Measurements from ENCODE around the gene SLC25A21.
"Not testable (repeated sequence)": the region's sequence is repeated elsewhere in the genome, so short reads cannot be mapped to it uniquely, and the experiment has no call there.

Gene SLC25A21

DNA sequence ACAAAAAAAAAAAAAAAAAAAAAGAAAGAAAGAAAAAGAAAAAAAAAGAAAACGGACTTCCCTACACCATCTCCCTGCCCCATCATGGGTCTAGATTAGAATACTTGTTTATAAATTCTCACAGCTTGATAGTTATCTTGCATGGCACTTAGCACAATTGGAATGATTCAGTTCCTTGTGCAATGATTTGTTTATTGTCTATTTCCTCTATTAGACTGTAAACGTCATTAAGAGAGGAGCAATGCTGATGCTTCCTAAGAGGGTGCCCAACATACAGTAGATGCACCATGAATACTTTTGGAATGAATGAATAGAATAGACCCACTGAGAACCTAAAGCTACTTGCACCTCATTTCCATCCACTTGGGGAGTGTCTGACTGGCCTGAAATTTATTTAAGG, 469.9 kb downstream of the SLC25A21 start:
- DNase-seq (ENCODE audit: extremely low read depth, low read depth): no peak

DNA sequence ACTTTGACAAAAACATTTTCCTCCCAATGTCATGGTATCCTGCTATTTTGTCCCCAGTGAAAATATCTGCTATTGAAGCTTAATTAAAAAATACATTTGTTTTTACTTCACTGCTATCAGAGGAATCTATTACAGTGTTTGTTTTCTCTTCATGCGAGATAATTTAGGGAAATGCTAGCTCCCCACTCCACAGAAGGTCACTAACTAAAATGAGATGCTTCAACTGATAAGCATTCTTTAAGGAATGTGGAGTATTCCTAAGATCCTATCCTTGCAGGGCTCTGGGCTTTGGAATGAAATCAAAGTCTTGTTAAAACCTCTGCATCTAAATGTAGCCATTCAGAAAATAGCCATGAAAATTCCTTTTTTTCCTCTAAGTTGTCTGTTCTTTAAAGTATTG, 471.3 kb downstream of the SLC25A21 start:
- DNase-seq (ENCODE audit: extremely low read depth, low read depth): no peak
- TF ChIP-seq, protein P1, sequence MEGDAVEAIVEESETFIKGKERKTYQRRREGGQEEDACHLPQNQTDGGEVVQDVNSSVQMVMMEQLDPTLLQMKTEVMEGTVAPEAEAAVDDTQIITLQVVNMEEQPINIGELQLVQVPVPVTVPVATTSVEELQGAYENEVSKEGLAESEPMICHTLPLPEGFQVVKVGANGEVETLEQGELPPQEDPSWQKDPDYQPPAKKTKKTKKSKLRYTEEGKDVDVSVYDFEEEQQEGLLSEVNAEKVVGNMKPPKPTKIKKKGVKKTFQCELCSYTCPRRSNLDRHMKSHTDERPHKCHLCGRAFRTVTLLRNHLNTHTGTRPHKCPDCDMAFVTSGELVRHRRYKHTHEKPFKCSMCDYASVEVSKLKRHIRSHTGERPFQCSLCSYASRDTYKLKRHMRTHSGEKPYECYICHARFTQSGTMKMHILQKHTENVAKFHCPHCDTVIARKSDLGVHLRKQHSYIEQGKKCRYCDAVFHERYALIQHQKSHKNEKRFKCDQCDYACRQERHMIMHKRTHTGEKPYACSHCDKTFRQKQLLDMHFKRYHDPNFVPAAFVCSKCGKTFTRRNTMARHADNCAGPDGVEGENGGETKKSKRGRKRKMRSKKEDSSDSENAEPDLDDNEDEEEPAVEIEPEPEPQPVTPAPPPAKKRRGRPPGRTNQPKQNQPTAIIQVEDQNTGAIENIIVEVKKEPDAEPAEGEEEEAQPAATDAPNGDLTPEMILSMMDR (IDR thresholded peaks at IDR 0.05; ENCODE audit: low read depth, low read length, missing control alignments): no peak
- no peak overlapping the region for H3K4me3 ChIP-seq (replicated peaks; ENCODE audit: low read depth, low read length)

More for the DNA sequence above, 469.9 kb downstream of the SLC25A21 start:
- TF ChIP-seq, protein P1 (IDR thresholded peaks at IDR 0.05; ENCODE audit: low read depth, low read length, missing control alignments): no peak
- H3K4me3 ChIP-seq (replicated peaks; ENCODE audit: low read depth, low read length): no peak overlapping the region

DNA sequence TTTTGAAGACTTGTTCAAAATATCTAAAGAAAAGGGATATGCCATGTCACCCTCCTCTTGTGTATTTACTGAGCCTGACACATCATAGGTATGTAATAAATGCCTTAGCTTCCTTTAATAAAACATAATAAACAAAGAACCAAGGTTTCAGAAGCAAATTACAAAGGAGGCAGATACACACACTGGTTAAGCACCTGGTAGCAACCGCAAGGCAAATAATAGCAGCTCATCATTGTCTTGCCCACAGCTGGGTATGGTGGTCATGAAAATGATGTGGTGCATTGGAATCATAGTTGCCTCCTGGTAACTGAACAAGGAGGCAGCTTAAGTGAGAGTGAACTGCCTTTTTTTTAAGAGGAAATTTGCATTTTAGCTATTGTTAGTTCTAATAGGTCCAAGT, 471.8 kb downstream of the SLC25A21 start:
- TF ChIP-seq, protein P1 (IDR thresholded peaks at IDR 0.05; ENCODE audit: low read depth, low read length, missing control alignments): no peak
- no peak overlapping the region for H3K4me3 ChIP-seq (replicated peaks; ENCODE audit: low read depth, low read length)
- no peak for DNase-seq (ENCODE audit: extremely low read depth, low read depth)

DNA sequence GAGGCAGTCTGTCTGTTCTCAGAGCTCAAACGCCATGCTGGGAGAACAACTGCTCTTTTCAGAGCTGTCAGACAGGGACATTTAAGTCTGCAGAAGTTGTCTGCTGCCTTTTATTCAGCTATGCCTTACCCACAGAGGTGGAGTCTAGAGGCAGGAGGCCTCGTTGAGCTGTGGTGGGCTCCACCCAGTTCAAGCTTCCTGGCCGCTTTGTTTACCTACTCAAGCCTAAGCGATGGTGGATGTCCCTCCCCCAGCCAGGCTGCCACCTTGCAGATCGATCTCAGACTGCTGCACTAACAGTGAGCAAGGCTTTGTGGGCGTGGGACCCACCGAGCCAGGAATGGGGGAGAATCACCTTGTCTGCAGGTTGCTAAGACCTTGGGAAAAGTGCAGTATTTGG, 473.0 kb downstream of the SLC25A21 start:
- DNase-seq (ENCODE audit: extremely low read depth, low read depth); H3K4me3 ChIP-seq (replicated peaks; ENCODE audit: low read depth, low read length): not testable (repeated sequence)

DNA sequence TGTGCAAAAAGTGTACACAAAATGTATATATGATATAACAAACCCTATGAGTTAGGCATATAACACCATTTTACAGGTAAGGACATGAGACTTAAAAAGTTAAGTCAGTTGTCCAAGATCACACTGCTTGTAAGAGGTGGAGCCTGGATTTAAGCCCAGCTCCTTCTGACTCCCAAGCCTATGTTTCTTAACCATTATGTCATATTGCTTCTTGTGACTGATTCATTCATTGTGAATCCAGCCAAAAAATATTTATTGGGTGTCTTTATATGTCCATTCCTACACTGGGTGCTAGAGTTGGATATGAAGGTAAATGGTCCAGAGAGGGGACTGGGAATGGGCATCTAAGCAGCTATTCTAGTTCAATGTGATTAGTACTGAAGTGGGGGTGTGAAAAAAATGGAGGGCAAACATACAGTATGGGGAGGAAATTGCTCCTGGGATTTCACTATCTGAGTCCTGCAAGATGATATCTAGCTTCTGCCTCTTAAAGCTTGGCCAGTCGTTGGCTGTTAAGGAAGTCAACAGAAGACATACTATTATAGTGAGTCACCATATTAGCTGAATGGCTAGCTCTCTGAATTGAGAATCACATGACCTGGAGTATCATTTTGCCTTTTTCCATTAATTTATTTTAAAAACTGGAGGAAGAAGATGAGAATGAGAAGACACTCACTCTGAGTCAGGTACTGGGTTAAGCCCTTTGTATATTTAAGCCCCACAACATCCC, 481.9 kb downstream of the SLC25A21 start:
- TF ChIP-seq, protein P1 (IDR thresholded peaks at IDR 0.05; ENCODE audit: low read depth, low read length, missing control alignments): no peak
- no peak for DNase-seq (ENCODE audit: extremely low read depth, low read depth)
- H3K4me3 ChIP-seq (replicated peaks; ENCODE audit: low read depth, low read length): no peak overlapping the region

DNA sequence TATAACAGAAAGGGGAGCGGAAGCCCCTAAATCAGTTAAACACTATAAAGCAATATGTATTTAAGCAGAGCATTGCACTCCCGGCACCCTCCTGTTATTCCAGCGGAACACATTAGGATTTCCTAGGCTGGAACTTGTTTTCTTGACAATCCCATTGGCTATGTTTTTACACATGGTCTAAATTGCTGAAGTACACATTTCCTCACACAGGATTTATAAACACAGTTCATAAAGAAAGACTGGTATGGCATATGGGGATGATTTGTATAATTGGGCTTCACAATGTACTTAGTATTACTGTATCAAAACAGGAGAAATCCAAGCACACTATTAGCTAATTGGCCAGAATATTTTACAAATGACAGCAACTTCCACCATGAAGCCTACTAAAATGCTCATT, 487.5 kb downstream of the SLC25A21 start:
- H3K4me3 ChIP-seq (replicated peaks; ENCODE audit: low read depth, low read length): no peak overlapping the region
- TF ChIP-seq, protein P1 (IDR thresholded peaks at IDR 0.05; ENCODE audit: low read depth, low read length, missing control alignments): no peak
- DNase-seq (ENCODE audit: extremely low read depth, low read depth): no peak

DNA sequence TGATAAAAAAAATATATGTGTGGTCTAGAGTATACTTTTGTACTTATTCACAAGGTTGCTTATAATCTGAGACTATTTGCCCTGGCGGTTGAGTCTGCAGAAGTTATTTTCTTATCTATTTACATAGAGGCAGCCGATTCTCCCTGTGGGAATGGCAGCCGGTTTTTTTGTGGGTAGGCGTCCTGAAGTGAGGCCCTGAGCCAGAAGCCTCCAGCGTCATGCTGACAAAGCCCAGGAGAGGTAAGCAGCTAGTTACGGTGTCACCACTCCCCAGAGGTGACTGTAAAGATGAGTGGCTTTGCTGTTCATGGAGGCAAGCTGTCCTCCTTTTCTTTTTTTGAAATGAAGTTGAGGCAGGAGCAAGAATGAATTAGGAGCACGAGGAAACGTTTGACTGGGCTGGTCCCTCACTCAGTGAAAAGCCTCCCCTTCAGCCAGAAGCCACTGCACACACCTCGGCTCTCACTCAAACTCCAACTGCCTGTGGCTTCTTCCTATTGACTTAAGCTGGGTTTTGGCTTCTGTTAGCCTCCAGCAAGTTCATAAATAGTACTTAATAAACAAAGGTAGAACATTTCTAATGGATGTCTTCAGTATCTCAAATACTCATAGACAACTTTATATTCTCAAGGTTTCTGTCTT, 489.2 kb downstream of the SLC25A21 start:
- TF ChIP-seq, protein P1 (IDR thresholded peaks at IDR 0.05; ENCODE audit: low read depth, low read length, missing control alignments): no peak
- no peak overlapping the region for H3K4me3 ChIP-seq (replicated peaks; ENCODE audit: low read depth, low read length)
- DNase-seq (ENCODE audit: extremely low read depth, low read depth): no peak

All from HFF-Myc (cell line).